Measurements from ENCODE around the gene ATP6V0C.

DNA sequence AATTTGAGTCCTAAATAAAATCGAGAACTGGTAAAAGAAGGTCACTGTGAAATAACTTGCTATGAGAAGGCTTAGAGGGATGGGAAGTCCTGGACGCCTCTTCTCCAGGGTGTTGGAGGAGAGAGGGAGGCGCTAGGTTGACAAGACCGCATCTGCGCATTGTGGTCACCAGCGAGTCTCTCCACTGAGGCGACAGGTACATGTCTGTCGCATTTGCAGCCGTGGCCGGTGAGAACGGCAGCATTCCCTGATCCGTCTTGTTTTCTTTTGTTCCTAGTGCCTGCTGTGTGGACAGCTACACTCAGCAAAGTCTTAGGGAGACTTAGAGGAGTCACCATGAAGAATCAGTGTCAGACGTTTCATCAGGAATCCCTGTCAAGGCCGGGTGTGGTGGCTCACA is 8.1 kb upstream of the ATP6V0C start:
- TF ChIP-seq, protein P1, sequence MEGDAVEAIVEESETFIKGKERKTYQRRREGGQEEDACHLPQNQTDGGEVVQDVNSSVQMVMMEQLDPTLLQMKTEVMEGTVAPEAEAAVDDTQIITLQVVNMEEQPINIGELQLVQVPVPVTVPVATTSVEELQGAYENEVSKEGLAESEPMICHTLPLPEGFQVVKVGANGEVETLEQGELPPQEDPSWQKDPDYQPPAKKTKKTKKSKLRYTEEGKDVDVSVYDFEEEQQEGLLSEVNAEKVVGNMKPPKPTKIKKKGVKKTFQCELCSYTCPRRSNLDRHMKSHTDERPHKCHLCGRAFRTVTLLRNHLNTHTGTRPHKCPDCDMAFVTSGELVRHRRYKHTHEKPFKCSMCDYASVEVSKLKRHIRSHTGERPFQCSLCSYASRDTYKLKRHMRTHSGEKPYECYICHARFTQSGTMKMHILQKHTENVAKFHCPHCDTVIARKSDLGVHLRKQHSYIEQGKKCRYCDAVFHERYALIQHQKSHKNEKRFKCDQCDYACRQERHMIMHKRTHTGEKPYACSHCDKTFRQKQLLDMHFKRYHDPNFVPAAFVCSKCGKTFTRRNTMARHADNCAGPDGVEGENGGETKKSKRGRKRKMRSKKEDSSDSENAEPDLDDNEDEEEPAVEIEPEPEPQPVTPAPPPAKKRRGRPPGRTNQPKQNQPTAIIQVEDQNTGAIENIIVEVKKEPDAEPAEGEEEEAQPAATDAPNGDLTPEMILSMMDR (IDR thresholded peaks at IDR 0.05; ENCODE audit: insufficient read depth, low read length): no peak
- TF ChIP-seq POLR2AphosphoS5 (IDR thresholded peaks at IDR 0.05; ENCODE audit: low read depth) (no peak), SPI1 (IDR thresholded peaks at IDR 0.05; ENCODE audit: borderline replicate concordance, low read depth) (no peak)
- TF ChIP-seq, protein P2, sequence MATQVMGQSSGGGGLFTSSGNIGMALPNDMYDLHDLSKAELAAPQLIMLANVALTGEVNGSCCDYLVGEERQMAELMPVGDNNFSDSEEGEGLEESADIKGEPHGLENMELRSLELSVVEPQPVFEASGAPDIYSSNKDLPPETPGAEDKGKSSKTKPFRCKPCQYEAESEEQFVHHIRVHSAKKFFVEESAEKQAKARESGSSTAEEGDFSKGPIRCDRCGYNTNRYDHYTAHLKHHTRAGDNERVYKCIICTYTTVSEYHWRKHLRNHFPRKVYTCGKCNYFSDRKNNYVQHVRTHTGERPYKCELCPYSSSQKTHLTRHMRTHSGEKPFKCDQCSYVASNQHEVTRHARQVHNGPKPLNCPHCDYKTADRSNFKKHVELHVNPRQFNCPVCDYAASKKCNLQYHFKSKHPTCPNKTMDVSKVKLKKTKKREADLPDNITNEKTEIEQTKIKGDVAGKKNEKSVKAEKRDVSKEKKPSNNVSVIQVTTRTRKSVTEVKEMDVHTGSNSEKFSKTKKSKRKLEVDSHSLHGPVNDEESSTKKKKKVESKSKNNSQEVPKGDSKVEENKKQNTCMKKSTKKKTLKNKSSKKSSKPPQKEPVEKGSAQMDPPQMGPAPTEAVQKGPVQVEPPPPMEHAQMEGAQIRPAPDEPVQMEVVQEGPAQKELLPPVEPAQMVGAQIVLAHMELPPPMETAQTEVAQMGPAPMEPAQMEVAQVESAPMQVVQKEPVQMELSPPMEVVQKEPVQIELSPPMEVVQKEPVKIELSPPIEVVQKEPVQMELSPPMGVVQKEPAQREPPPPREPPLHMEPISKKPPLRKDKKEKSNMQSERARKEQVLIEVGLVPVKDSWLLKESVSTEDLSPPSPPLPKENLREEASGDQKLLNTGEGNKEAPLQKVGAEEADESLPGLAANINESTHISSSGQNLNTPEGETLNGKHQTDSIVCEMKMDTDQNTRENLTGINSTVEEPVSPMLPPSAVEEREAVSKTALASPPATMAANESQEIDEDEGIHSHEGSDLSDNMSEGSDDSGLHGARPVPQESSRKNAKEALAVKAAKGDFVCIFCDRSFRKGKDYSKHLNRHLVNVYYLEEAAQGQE (IDR thresholded peaks at IDR 0.05; ENCODE audit: insufficient replicate concordance, low read depth): no peak
